SK-N-SH (cell line): ENCODE measurements around the gene TXNDC11.

ENCODE experiments used
- CTCF ChIP-seq: fragments of 200-600 bp; sonication (generic); IDR thresholded peaks from 2 replicates; pipeline ENCODE4 v1.6.1; 2017; ENCODE audit warnings: antibody characterized with exemption, mild to moderate bottlenecking, moderate library complexity
- ELF1 ChIP-seq: IDR thresholded peaks from 2 replicates; pipeline ENCODE4 v1.4.0; 2012
- EP300 ChIP-seq, 2 experiments: IDR thresholded peaks; 2 replicates each; pipeline versions ENCODE4 v1.4.0 to v1.6.1; 2012; ENCODE audit warnings: borderline replicate concordance in 1 of 2, low read depth in 1 of 2, low read length in 1 of 2
- MAX ChIP-seq: IDR thresholded peaks from 2 replicates; pipeline ENCODE4 v1.4.0; 2012; ENCODE audit warnings: low read depth
- NFIC ChIP-seq: IDR thresholded peaks from 2 replicates; pipeline ENCODE4 v1.4.0; 2012; ENCODE audit warnings: borderline replicate concordance
- NRF1 ChIP-seq: IDR thresholded peaks from 2 replicates; pipeline ENCODE4 v1.6.1; 2012; ENCODE audit warnings: low read depth, mild to moderate bottlenecking, low read length
- RAD21 ChIP-seq: IDR thresholded peaks from 2 replicates; pipeline ENCODE4 v1.6.1; 2012; ENCODE audit warnings: mild to moderate bottlenecking, low read length
- REST ChIP-seq: IDR thresholded peaks from 2 replicates; pipeline ENCODE4 v1.6.1; 2012; ENCODE audit warnings: mild to moderate bottlenecking, low read depth, low read length, moderate library complexity
- RXRA ChIP-seq: IDR thresholded peaks from 2 replicates; pipeline ENCODE4 v1.4.0; 2012; ENCODE audit warnings: low read depth, mild to moderate bottlenecking, borderline replicate concordance
- SMC3 ChIP-seq: IDR thresholded peaks from 2 replicates; pipeline ENCODE4 v1.6.1; 2012; ENCODE audit warnings: low read depth, low read length, improper control_type of control experiment
- TAF1 ChIP-seq: IDR thresholded peaks from 2 replicates; pipeline ENCODE4 v1.6.1; 2012; ENCODE audit warnings: low read depth, mild to moderate bottlenecking, low read length, moderate library complexity, borderline replicate concordance
- TEAD4 ChIP-seq: IDR thresholded peaks from 2 replicates; pipeline ENCODE4 v1.4.0; 2012; ENCODE audit warnings: mild to moderate bottlenecking, borderline replicate concordance; ENCODE audit not compliant: insufficient read depth
- USF2 ChIP-seq: fragments of 150-350 bp; IDR thresholded peaks from 2 replicates; pipeline ENCODE4 v1.6.1; 2017; ENCODE audit warnings: antibody characterized with exemption, low read length, low read depth, borderline replicate concordance

GRCh38 chr16:11634312-11634711, 108.3 kb downstream of the TXNDC11 start:
- no peak for TF ChIP-seq CTCF
- TF ChIP-seq ELF1, result no peak
- TF ChIP-seq NFIC, result no peak
- no peak for TF ChIP-seq USF2
- no peak for TF ChIP-seq TAF1
- no peak for TF ChIP-seq REST
- no peak for TF ChIP-seq TEAD4
- no peak for TF ChIP-seq RAD21
- TF ChIP-seq MAX, result no peak
- no peak for TF ChIP-seq RXRA
- TF ChIP-seq SMC3, result no peak
- TF ChIP-seq NRF1, result no peak
- no peak for TF ChIP-seq EP300 (IDR thresholded peaks at IDR 0.05; ENCODE audit: borderline replicate concordance in 1 of 2, low read depth in 1 of 2, low read length in 1 of 2)
